Ovary (tissue), 9 donors: ENCODE results near the gene OGT. TPM values are rescaled to one million over a fixed set of nuclear protein-coding genes. Genes with fewer than 3 reads are reported as not detected.

Source experiments
- DNase-seq, 5 donors: peaks; one replicate each; pipeline ENCODE4 v3.0.0-alpha.2; 2019 to 2020
- H3K27ac ChIP-seq, 2 donors: fragments of 200-600 bp; one replicate each; pipeline versions ENCODE4 v1.5.1 to v1.8.0; 2019 to 2022
- H3K27me3 ChIP-seq: fragments of 200-600 bp; one replicate; pipeline ENCODE4 v1.8.0; 2022
- H3K36me3 ChIP-seq: fragments of 200-600 bp; sonication (generic); one replicate; pipeline ENCODE4 v1.5.1; 2019
- H3K4me1 ChIP-seq: one replicate; pipeline ENCODE4 v1.8.1; 2013; ENCODE audit warnings: mild to moderate bottlenecking, moderate library complexity; ENCODE audit not compliant: insufficient read depth
- H3K4me3 ChIP-seq: fragments of 200-600 bp; sonication (generic); one replicate; pipeline ENCODE4 v1.5.1; 2017
- H3K9me3 ChIP-seq, 2 donors: fragments of 200-600 bp in 1 of 2; sonication (generic) in 1 of 2; one replicate each; pipeline versions ENCODE4 v1.5.1 to v1.8.1; 2013 to 2019; ENCODE audit warnings: mild to moderate bottlenecking in 1 of 2, moderate library complexity in 1 of 2
- CTCF ChIP-seq, 3 donors: fragments of 450-650 bp in 2 of 3; fragments of 200-600 bp in 1 of 3; IDR thresholded peaks; one replicate each; pipeline versions ENCODE4 v1.5.1 to v1.8.0; 2016 to 2022; ENCODE audit warnings: antibody characterized with exemption in 3 of 3, mild to moderate bottlenecking in 1 of 3
- EP300 ChIP-seq: sonication (generic); formaldehyde crosslinking; IDR thresholded peaks from one replicate; pipeline ENCODE4 v1.6.1; 2017; ENCODE audit warnings: antibody characterized with exemption
- POLR2A ChIP-seq: fragments of 450-650 bp; IDR thresholded peaks from one replicate; pipeline ENCODE4 v1.6.1; 2017; ENCODE audit warnings: antibody characterized with exemption, mild to moderate bottlenecking, moderate library complexity
- WGBS, 3 donors: extraction: QIAGEN DNeasy Blood & Tissue Kit in 1 of 3; methylation state at CpG; one replicate each; pipeline versions ENCODE4 v1.1.5 to v1.1.7; 2013 to 2017; 5-methylcytosine and 5-hydroxymethylcytosine counted together
- intact Hi-C, 4 donors: fragments of 100-400 bp; cut with DNase I; formaldehyde crosslinking; loops; one replicate each; pipeline versions ENCODE4 v1.11.0 to v1.15.1; 2022 to 2023
- polyA plus RNA-seq, 2 donors: library from polyadenylated mRNA; stranded (reverse); fragments of 200-250 nt in 1 of 2; fragments of 350-450 nt in 1 of 2; fragmentation: Illumina TruSeq in 1 of 2; extraction: RNeasy Lipid Tissue Mini Kit (QIAGEN cat#74804) in 1 of 2; gene quantifications; one replicate each; pipeline ENCODE4 v1.2.3, GENCODE V29; 2013 to 2014
- small RNA-seq: library from RNA; depleted of rRNA; stranded (forward); fragments of <200 nt; gene quantifications from one replicate; pipeline ENCODE3, GENCODE V24; 2016
- total RNA-seq, 7 donors: library from RNA; depleted of rRNA in 2 of 7; stranded (reverse); fragments of >200 nt in 2 of 7; fragmentation: NEBNext Ultra II Directional in 3 of 7; extraction: Animal tissue kit (Norgen Biotek cat#: 25700) in 3 of 7; gene quantifications; one replicate each; pipeline versions ENCODE4 v1.1.0 to v1.2.4, GENCODE V29; 2016 to 2023
- donor health status: DM: no; HTN: no; CAD: no; lungs with moderate emphysema.
- donor health status: DM: no; HTN: no; CAD: no.
- donor health status: Bipolar disorder and iron deficiency.
- donor health status: DM: yes; HTN: yes; CAD: no.
- donor health status: DM: no; HTN: no; CAD: no.
- donor health status: DM: yes; HTN: yes; CAD: no.

OGT gene
- total and polyA plus RNA-seq, 9 donors = 44.5 to 201 (median 109) TPM

GRCh38 chrX:71623714-71624113 is 90.8 kb downstream of the OGT start:
- no peak overlapping the region for H3K4me3 ChIP-seq
- no peaks in the 10 kb centered on the region for H3K9me3 ChIP-seq
- TF ChIP-seq POLR2A (no peak), CTCF (IDR thresholded peaks at IDR 0.05) (no peak), EP300 (no peak)
- 94 to 95% (median 94%) methylated on average over 3 of the region's 3 CpGs for WGBS, 3 donors
- no peaks in the 10 kb centered on the region for H3K4me1 ChIP-seq
- intact Hi-C loops = no loop called here
- DNase-seq = no peak
- H3K27ac ChIP-seq = peak overlapping the region in 1 of 2 donors; percentile 73
- H3K36me3 ChIP-seq = no peaks in the 10 kb centered on the region
- no peaks in the 10 kb centered on the region for H3K27me3 ChIP-seq

- intact Hi-C loops = no loop called here
- WGBS, 3 donors = 79 to 86% (median 79%) methylated on average over 5 of the region's 5 CpGs
Observed at GRCh38 chrX:71625471-71625870, 92.6 kb downstream of the OGT start.

More at GRCh38 chrX:71625471-71625870, 92.6 kb downstream of the OGT start:
- no peaks in the 10 kb centered on the region for H3K9me3 ChIP-seq
- H3K36me3 ChIP-seq = no peaks in the 10 kb centered on the region
- no peak overlapping the region for H3K27ac ChIP-seq
- H3K4me1 ChIP-seq = no peaks in the 10 kb centered on the region
- DNase-seq = no peak
- no peak overlapping the region for H3K4me3 ChIP-seq
- TF ChIP-seq POLR2A (no peak), CTCF (IDR thresholded peaks at IDR 0.05) (no peak), EP300 (no peak)
- H3K27me3 ChIP-seq = no peaks in the 10 kb centered on the region

Small RNA genes within 50 kb of the gene (small RNA-seq; reads per million reads assigned to genes)
- not detected for gene RF00019

Other genes starting within 250 kb of the OGT start
- 100 to 1,000 TPM; 209 to 391 (median 361) TPM for gene NONO, start 249.5 kb upstream of the OGT start, total RNA-seq
- 100 to 1,000 TPM; 216 to 516 TPM for gene NONO, start 249.5 kb upstream of the OGT start, polyA plus RNA-seq
- gene ITGB1BP2, start 231.4 kb upstream of the OGT start, total RNA-seq = 1 to 10 TPM in 6 of 7 donors, under 1 TPM in 1; 0.95 to 9.1 (median 3.2) TPM
- gene ITGB1BP2, start 231.4 kb upstream of the OGT start, polyA plus RNA-seq = 1 to 10 TPM; 1.6 to 5.4 TPM
- 10 to 100 TPM; 25.5 to 52.0 (median 46.0) TPM for gene TAF1, start 166.7 kb upstream of the OGT start, total RNA-seq
- 10 to 100 TPM; 20.0 to 33.8 TPM for gene TAF1, start 166.7 kb upstream of the OGT start, polyA plus RNA-seq
- 1 to 10 TPM in 3 of 7 donors, under 1 TPM in 4; 0.46 to 2.3 (median 0.92) TPM for gene GCNA, start 45.3 kb downstream of the OGT start, total RNA-seq
- gene GCNA, start 45.3 kb downstream of the OGT start, polyA plus RNA-seq = 1 to 10 TPM in 1 of 2 donors, under 1 TPM in 1; 0.98 to 1.4 TPM
- under 1 TPM in 5 of 7 donors, not detected in 2; 0.12 to 0.34 (median 0.20) TPM for gene CXCR3, start 85.4 kb downstream of the OGT start, total RNA-seq
- under 1 TPM in 1 of 2 donors, not detected in 1; 0.08 TPM for gene CXCR3, start 85.4 kb downstream of the OGT start, polyA plus RNA-seq
- gene CXorf49, start 185.2 kb downstream of the OGT start, total RNA-seq = not detected
- not detected for gene CXorf49, start 185.2 kb downstream of the OGT start, polyA plus RNA-seq
- not detected for gene CXorf49B, start 230.2 kb downstream of the OGT start, total RNA-seq
- gene CXorf49B, start 230.2 kb downstream of the OGT start, polyA plus RNA-seq = not detected